Measurements from ENCODE around the gene MSN.
"Not testable (repeated sequence)": the region's sequence is repeated elsewhere in the genome, so short reads cannot be mapped to it uniquely, and the experiment has no call there.

The MSN gene

DNA sequence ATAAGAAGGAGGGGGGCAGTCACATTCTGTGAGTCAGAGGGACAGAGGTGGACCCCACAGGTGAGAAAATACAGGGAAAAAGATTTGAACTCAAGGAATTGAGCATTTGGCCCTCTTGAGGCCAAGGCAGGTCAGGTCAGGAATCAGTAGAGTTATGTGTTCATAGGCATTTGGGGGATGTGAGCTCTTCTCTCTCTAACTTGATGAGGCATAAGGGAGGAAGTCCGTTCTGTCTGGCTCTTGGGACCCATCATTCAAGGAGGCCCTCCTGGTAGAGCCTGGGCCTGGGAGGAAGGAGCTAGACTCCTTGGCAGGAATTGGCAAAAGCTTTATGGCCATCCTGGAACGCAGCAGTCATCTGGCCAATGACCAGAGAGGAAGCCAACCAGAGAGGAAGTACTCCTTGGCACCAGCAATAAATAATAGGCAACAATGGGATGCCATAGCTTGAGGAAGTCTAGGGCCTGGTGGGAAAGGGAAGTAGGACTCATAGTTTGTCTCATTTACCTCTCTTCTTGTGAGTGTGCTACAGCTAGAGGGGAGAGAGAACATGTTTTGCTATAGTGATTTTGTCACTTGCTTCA, 53.0 kb downstream of the MSN start:
- DNase-seq = no peak

GRCh38 chrX:65723706-65724105, 56.3 kb downstream of the MSN start:
- DNase-seq = no peak

DNA sequence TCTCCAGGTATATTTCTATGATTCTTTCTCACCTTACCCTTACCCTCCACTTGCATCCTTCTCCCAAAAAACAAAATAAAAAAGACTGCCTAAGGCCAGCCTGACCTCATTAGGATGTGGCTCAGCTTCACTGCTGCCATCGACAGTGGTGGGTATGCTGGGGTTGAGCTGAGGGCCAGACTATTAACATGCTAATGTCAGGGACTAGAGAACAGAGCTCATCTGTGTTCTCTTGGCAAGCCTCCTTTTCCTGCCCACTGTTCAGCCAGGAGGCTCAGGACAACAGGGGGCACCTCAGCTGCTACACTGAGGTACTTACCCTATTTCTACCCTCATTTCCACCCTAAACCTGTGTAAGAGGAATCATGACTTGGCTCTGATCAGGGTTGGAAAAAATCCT, 59.3 kb downstream of the MSN start:
- no peak for DNase-seq

- no peak for DNase-seq
These were observed 64.3 kb downstream of the MSN start for GRCh38 chrX:65731684-65732289.

DNA sequence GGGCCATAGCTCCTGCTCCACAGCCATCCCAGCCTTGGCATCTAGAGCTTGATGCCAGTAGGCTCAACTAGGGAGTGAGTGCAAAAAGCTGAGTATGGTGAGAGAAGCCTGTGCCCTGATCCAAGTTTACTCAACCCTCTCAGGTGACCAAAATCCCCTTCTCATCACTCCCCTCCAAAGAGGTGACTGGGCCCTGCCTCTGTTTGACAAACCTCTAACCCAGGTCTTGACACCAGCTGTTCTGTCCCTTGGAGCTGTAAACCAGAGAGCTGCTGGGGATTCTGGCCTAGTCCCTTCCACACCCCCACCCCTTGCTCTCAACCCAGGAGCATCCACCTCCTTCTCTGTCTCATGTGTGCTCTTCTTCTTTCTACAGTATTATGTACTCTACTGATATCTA, 73.5 kb downstream of the MSN start:
- DNase-seq = no peak

- DNase-seq = no peak
These were observed 74.4 kb downstream of the MSN start for GRCh38 chrX:65741823-65742222.

DNA sequence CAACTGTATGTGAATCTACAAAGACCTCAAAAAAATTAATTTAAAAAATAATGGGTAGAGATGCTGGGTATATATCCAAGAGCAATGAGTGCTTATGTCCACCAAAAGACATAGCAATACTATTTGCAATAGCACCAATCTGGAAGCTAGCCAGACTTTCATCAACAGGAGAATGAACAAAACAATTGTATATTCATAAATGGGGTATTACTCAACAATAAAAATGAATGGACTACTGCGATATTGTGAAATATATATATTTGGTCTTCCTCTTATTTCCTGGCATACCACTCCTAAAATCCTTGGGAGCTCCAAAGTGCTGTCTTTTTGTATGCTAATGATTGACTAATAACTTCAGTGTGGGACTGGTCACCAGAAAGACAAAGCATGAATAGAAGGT, 77.5 kb downstream of the MSN start:
- no peak for DNase-seq

DNA sequence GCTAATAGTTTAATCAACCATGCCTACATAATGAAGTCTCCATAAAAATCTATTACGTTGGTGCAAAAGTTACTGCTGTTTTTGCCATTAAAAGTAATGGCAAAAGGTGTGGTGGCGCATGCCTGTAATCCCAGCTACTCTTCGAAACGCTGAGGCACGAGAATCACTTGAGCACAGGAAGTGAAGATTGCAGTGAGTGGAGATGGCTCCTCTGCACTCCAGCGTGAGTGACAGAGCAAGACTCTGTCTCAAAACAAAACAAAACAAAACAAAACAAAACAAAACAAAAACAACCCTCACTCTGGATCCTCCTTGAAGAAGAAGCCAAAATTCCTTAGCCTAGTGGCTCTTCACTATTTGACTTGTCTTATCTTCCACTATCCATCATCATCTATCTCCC, 78.0 kb downstream of the MSN start:
- DNase-seq = no peak

GRCh38 chrX:65745992-65746391, 78.5 kb downstream of the MSN start:
- DNase-seq = no peak

DNA sequence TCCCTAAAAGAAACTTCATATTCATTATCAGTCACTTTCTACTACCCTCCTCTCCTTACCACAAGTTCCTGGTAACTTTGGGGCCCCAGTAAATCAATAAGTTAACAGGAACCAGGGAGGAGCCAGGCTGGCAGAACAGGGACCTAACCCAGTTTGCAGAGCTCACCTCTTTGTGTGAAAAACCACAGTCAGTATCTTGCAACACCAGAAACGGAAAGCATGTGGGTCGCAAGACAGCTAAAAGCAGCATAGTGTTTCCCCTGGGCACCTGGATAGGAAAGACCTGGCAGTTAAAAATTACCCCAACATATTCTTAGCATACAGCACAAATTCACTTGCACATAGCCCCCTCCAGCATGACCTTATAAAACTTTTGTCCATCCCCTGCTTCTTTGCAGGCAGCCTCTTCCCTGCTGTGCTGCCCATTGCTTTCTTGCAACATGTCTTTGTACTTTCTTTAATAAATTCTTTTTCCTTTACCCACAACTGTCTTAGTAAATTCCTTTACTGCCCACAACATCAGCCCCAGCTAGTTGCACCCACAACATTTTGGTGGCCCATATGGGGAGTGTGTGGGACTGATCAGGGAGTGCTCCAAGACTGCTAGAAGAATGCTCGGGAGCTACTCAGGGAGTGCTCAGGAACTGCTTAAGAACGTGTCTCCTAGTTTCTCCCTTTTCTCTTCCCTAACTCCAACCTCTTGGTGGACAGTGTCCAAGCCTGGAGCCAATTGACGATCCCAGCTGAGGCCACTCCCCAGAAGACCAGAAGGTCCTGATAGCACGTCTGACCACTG, 83.4 kb downstream of the MSN start:
- DNase-seq = no peak

GRCh38 chrX:65751519-65751918, 84.1 kb downstream of the MSN start:
- no peak for DNase-seq

DNA sequence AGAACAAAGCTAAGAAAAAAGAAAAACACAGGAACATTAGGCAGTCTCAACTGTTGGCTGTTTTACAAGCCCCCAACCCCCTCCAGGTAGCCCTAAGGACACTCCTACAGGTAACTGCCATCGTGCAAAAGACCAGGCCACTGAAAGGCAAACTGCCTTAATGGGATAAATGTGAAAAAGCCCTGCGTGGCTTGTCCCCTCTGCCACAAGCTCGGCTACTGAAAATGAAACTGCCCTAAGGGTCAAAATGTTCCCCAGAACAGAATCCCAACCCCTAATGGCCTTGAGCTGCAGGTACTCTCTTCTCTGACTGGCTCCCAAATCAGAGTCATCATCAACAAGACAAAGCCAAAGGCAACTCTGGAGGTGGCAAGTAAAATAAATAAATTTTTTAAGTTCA, 84.8 kb downstream of the MSN start:
- no peak for DNase-seq

DNA sequence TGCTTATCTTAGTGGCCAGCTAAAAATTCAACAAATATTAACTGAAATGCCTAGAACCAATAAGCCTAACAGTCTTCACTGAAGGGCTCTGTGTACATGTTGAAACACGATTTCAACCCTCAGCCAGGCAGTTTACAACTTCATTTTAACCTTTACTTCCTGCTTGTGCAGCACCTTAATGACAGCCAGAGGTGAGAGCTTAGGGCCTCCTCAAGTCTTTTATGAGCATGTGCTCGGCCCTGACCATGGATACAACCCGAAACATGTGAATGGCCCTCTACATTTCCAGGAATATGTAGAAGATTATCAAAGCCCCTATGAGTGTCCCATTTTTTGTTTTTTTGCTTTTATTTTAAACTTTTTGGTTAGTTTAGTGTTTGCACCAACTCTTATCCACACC, 88.3 kb downstream of the MSN start:
- DNase-seq = no peak

- DNase-seq = no peak
These were observed 90.5 kb downstream of the MSN start for GRCh38 chrX:65757943-65758342.

GRCh38 chrX:65758505-65758904, 91.1 kb downstream of the MSN start:
- DNase-seq = no peak

DNA sequence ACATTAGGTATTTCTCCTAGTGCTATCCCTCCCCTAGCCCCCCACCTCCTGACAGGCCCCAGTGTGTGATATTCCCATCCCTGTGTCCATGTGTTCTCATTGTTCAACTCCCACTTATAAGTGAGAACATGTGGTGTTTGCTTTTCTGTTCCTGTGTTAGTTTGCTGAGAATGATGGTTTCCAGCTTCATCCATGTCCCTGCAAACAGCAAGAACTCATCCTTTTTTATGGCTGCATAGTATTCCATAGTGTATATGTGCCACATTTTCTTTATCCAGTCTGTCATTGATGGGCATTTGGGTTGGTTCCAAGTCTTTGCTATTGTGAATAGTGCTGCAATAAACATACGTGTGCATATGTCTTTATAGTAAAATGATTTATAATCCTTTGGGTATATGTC, 92.1 kb downstream of the MSN start:
- not testable (repeated sequence) for DNase-seq

DNA sequence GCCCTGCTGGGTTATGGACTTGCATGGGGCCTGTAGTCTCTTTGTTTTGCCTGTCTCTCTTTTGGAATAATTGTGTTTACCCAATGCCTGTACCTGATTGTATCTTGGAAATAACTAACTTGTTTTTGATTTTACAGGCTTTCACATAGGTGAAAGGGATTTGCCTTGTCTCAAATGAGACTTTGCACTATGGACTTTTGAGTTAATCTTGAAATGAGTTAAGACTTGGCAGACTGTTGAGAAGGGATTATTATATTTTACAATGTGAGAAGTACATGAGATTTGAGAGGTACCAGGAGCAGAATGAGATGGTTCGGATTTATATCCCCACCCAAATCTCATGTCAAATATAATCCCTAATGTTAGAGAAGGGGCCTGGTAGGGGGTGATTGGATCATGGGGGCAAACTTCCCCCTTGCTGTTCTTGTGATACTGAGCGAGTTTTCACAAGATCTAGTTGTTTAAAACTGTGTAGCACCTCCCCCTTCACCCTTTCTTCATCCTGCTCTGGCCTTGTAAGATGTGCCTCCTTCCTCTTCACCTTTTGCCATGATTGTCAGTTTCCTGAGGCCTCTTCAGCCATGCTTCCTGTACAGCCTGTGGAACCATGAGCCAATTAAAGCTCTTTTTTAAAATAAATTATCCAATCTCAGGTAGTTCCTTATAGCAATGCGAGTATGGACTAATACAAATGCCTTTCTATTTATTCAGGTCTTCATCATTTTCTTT, 102.3 kb downstream of the MSN start:
- DNase-seq = no peak

- DNase-seq = no peak
These were observed 105.4 kb downstream of the MSN start for GRCh38 chrX:65772842-65773241.

DNA sequence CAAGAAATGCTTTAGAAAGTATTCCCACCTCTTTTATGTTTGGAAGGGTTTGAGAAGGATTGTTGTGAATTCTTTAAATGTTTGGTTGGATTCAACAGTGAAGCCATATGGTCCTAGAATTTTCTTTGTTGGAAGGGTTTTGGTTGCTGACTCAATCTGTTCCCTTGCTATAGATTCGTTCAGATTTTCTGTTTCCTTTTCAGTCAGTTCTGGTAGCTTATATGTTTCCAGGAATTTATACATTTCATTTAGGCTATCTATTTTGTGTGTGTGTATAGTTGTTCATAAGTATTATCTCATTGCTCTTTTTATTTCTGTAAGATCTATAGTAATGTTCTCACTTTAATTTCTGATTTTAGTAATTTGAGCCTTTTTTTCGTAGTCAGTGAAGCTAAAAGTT, 114.4 kb downstream of the MSN start:
- no peak for DNase-seq

GRCh38 chrX:65783746-65784145, 116.3 kb downstream of the MSN start:
- DNase-seq = no peak
